ENCODE results near the gene NFIX.
A peak's percentile ranks its signal among the peaks of the same experiment; 100 is the strongest.

Gene NFIX

GRCh38 chr19:13095934-13096927 is 101.0 kb downstream of the NFIX start:
- no peak for DNase-seq

GRCh38 chr19:13097033-13097462 is 101.8 kb downstream of the NFIX start:
- no peak for DNase-seq

GRCh38 chr19:13097463-13098258 is 102.4 kb downstream of the NFIX start:
- no peak for DNase-seq

- DNase-seq: no peak
Measured at GRCh38 chr19:13098277-13099072, 103.2 kb downstream of the NFIX start.

- peak; percentile 89 for DNase-seq
Measured at GRCh38 chr19:13099073-13099999, 104.1 kb downstream of the NFIX start.

GRCh38 chr19:13100031-13100588 is 104.8 kb downstream of the NFIX start:
- DNase-seq: peak; percentile 92

GRCh38 chr19:13100841-13101589 is 105.7 kb downstream of the NFIX start:
- no peak for DNase-seq

GRCh38 chr19:13101590-13102415 is 106.5 kb downstream of the NFIX start:
- DNase-seq: no peak

- no peak for DNase-seq
Measured at GRCh38 chr19:13102416-13102665, 107.1 kb downstream of the NFIX start.

- no peak for DNase-seq
Measured at GRCh38 chr19:13102666-13103580, 107.6 kb downstream of the NFIX start, which contains the start of gene LYL1. Gene LYL1, minus strand, starts transcription at chr19:13102858. Its CDS starts 1,687 bp downstream, at chr19:13101171.

- DNase-seq: no peak
Measured at GRCh38 chr19:13103581-13104359, 108.5 kb downstream of the NFIX start.

GRCh38 chr19:13104360-13104847 is 109.1 kb downstream of the NFIX start:
- DNase-seq: peak; percentile 68

GRCh38 chr19:13104848-13105711 is 109.8 kb downstream of the NFIX start:
- DNase-seq: peak; percentile 44

GRCh38 chr19:13109361-13110098 is 114.3 kb downstream of the NFIX start:
- no peak for DNase-seq

GRCh38 chr19:13110099-13110610 is 114.9 kb downstream of the NFIX start:
- no peak for DNase-seq

GRCh38 chr19:13112555-13112954 is 117.3 kb downstream of the NFIX start:
- no peak for DNase-seq

Data from activated CD4-positive, alpha-beta T cell treated with anti-CD3 and anti-CD28 coated beads, Interleukin-10, Interleukin-2, amounts not matched to agents 100 ng/mL and 50 ng/mL, durations not matched to agents 16 hours and 8 hours (primary cell).